HG03565 (cell line): ENCODE results near the gene DHX30.
"Not testable (repeated sequence)": the region's sequence is repeated elsewhere in the genome, so short reads cannot be mapped to it uniquely, and the experiment has no call there.

Experiments used
- ATAC-seq: cut with Tn5 transposase; IDR thresholded peaks from one replicate; pipeline ENCODE4 v1.9.1; 2021; ENCODE audit warnings: mild to moderate bottlenecking, moderate library complexity; ENCODE audit not compliant: unreplicated experiment

Gene DHX30

GRCh38 chr3:47813551-47814177 lies 10.7 kb downstream of the DHX30 start:
- no peak for ATAC-seq

GRCh38 chr3:47817609-47818008 lies 14.7 kb downstream of the DHX30 start:
- no peak for ATAC-seq

- peak; percentile 81 for ATAC-seq
Measured at GRCh38 chr3:47824541-47825473, 21.9 kb downstream of the DHX30 start.

- no peak for ATAC-seq
Measured at GRCh38 chr3:47825590-47825989, 22.7 kb downstream of the DHX30 start.

GRCh38 chr3:47829482-47829881 lies 26.5 kb downstream of the DHX30 start:
- ATAC-seq = not testable (repeated sequence)

- ATAC-seq = no peak
Measured at GRCh38 chr3:47836986-47837385, 34.0 kb downstream of the DHX30 start.

- ATAC-seq = no peak
Measured at GRCh38 chr3:47838503-47838902, 35.6 kb downstream of the DHX30 start.

- no peak for ATAC-seq
Measured at GRCh38 chr3:47841786-47842349, 38.9 kb downstream of the DHX30 start.

- no peak for ATAC-seq
Measured at GRCh38 chr3:47846186-47846879, 43.4 kb downstream of the DHX30 start.

GRCh38 chr3:47846880-47847248 lies 43.9 kb downstream of the DHX30 start:
- no peak for ATAC-seq

- ATAC-seq = no peak
Measured at GRCh38 chr3:47847260-47847659, 44.3 kb downstream of the DHX30 start.

GRCh38 chr3:47847801-47848518 lies 45.0 kb downstream of the DHX30 start:
- ATAC-seq = no peak

- no peak for ATAC-seq
Measured at GRCh38 chr3:47848599-47849117, 45.7 kb downstream of the DHX30 start.

- ATAC-seq = no peak
Measured at GRCh38 chr3:47849186-47849698, 46.3 kb downstream of the DHX30 start.

- no peak for ATAC-seq
Measured at GRCh38 chr3:47849699-47850563, 47.0 kb downstream of the DHX30 start.

GRCh38 chr3:47850564-47851410 lies 47.8 kb downstream of the DHX30 start:
- ATAC-seq = no peak

- no peak for ATAC-seq
Measured at GRCh38 chr3:47851888-47852603, 49.1 kb downstream of the DHX30 start.
